ENCODE results near the gene CD59.

Gene CD59

GRCh38 chr11:33704240-33705002, 31.8 kb downstream of the CD59 start:
- H3K9me3 ChIP-seq (ENCODE audit: control insufficient read depth in 2 of 2, low read length in 2 of 2): no peaks in the 10 kb centered on the region
- H3K4me1 ChIP-seq (ENCODE audit: control insufficient read depth in 2 of 2, insufficient read depth in 2 of 2, low read length in 2 of 2): peaks cover 30 to 42% of the 10 kb centered on the region in 2 donors
- peaks cover 14% of the 10 kb centered on the region in 2 donors for H3K36me3 ChIP-seq (ENCODE audit: control insufficient read depth in 2 of 2, insufficient read depth in 2 of 2, low read length in 2 of 2)
- no peak overlapping the region for H3K4me3 ChIP-seq (ENCODE audit: low read length in 2 of 2)
- H3K27me3 ChIP-seq (ENCODE audit: control insufficient read depth in 2 of 2, insufficient read depth in 2 of 2, low read length in 2 of 2): no peaks in the 10 kb centered on the region
- no peak overlapping the region for H3K9ac ChIP-seq (ENCODE audit: low read depth in 1 of 2, low read length in 2 of 2)
- peak overlapping the region; percentile 84 to 90 for H3K27ac ChIP-seq (ENCODE audit: low read depth in 2 of 2, low read length in 2 of 2)

- peaks cover 7 to 8% of the 10 kb centered on the region in 2 donors for H3K36me3 ChIP-seq (ENCODE audit: control insufficient read depth in 2 of 2, insufficient read depth in 2 of 2, low read length in 2 of 2)
- peak overlapping the region in 1 of 2 donors; percentile 49 for H3K9ac ChIP-seq (ENCODE audit: low read depth in 1 of 2, low read length in 2 of 2)
- H3K9me3 ChIP-seq (ENCODE audit: control insufficient read depth in 2 of 2, low read length in 2 of 2): no peaks in the 10 kb centered on the region
- H3K4me1 ChIP-seq (ENCODE audit: control insufficient read depth in 2 of 2, insufficient read depth in 2 of 2, low read length in 2 of 2): peaks cover 32 to 45% of the 10 kb centered on the region in 2 donors
- peak overlapping the region; percentile 84 to 90 for H3K27ac ChIP-seq (ENCODE audit: low read depth in 2 of 2, low read length in 2 of 2)
- H3K27me3 ChIP-seq (ENCODE audit: control insufficient read depth in 2 of 2, insufficient read depth in 2 of 2, low read length in 2 of 2): no peaks in the 10 kb centered on the region
- no peak overlapping the region for H3K4me3 ChIP-seq (ENCODE audit: low read length in 2 of 2)
Measured at GRCh38 chr11:33703788-33704187, 32.4 kb downstream of the CD59 start.

- Histone ChIP-seq H3K27ac (ENCODE audit: low read depth in 2 of 2, low read length in 2 of 2) (peak overlapping the region; percentile 84 to 90), H3K9ac (ENCODE audit: low read depth in 1 of 2, low read length in 2 of 2) (peak overlapping the region; percentile 1 to 66), H3K4me3 (ENCODE audit: low read length in 2 of 2) (peak overlapping the region in 1 of 2 donors; percentile 40), H3K9me3 (ENCODE audit: control insufficient read depth in 2 of 2, low read length in 2 of 2) (no peaks in the 10 kb centered on the region), H3K27me3 (ENCODE audit: control insufficient read depth in 2 of 2, insufficient read depth in 2 of 2, low read length in 2 of 2) (no peaks in the 10 kb centered on the region), H3K36me3 (ENCODE audit: control insufficient read depth in 2 of 2, insufficient read depth in 2 of 2, low read length in 2 of 2) (peaks cover 3 to 4% of the 10 kb centered on the region in 2 donors), H3K4me1 (ENCODE audit: control insufficient read depth in 2 of 2, insufficient read depth in 2 of 2, low read length in 2 of 2) (peaks cover 32 to 45% of the 10 kb centered on the region in 2 donors)
Measured at GRCh38 chr11:33703234-33703633, 33.0 kb downstream of the CD59 start.

GRCh38 chr11:33701302-33702230, 34.7 kb downstream of the CD59 start:
- Histone ChIP-seq H3K4me1 (ENCODE audit: control insufficient read depth in 2 of 2, insufficient read depth in 2 of 2, low read length in 2 of 2) (peaks cover 32 to 45% of the 10 kb centered on the region in 2 donors), H3K9ac (ENCODE audit: low read depth in 1 of 2, low read length in 2 of 2) (peak overlapping the region; percentile 76 to 78), H3K27ac (ENCODE audit: low read depth in 2 of 2, low read length in 2 of 2) (peak overlapping the region; percentile 76 to 90), H3K36me3 (ENCODE audit: control insufficient read depth in 2 of 2, insufficient read depth in 2 of 2, low read length in 2 of 2) (peaks cover 0 to 2% of the 10 kb centered on the region in 2 donors), H3K4me3 (ENCODE audit: low read length in 2 of 2) (peak overlapping the region; percentile 73 to 74), H3K9me3 (ENCODE audit: control insufficient read depth in 2 of 2, low read length in 2 of 2) (no peaks in the 10 kb centered on the region), H3K27me3 (ENCODE audit: control insufficient read depth in 2 of 2, insufficient read depth in 2 of 2, low read length in 2 of 2) (no peaks in the 10 kb centered on the region)

- Histone ChIP-seq H3K27ac (ENCODE audit: low read depth in 2 of 2, low read length in 2 of 2) (peak within 1 kb of the TSS; percentile 76 to 90), H3K9me3 (ENCODE audit: control insufficient read depth in 2 of 2, low read length in 2 of 2) (no peaks in the 10 kb centered on the region), H3K36me3 (ENCODE audit: control insufficient read depth in 2 of 2, insufficient read depth in 2 of 2, low read length in 2 of 2) (no peaks in the 10 kb centered on the region), H3K4me1 (ENCODE audit: control insufficient read depth in 2 of 2, insufficient read depth in 2 of 2, low read length in 2 of 2) (peaks cover 32 to 45% of the 10 kb centered on the region in 2 donors), H3K27me3 (ENCODE audit: control insufficient read depth in 2 of 2, insufficient read depth in 2 of 2, low read length in 2 of 2) (no peaks in the 10 kb centered on the region), H3K4me3 (ENCODE audit: low read length in 2 of 2) (peak within 1 kb of the TSS; percentile 73 to 74), H3K9ac (ENCODE audit: low read depth in 1 of 2, low read length in 2 of 2) (peak within 1 kb of the TSS; percentile 76 to 78)
Measured at GRCh38 chr11:33700502-33701271, 35.5 kb downstream of the CD59 start, which contains the start of gene C11orf91. TSS of gene C11orf91 (minus strand) at chr11:33700826. CDS start at chr11:33700740, 86 bp downstream.

GRCh38 chr11:33700063-33700501, 36.1 kb downstream of the CD59 start:
- Histone ChIP-seq H3K9ac (ENCODE audit: low read depth in 1 of 2, low read length in 2 of 2) (peak overlapping the region; percentile 18 to 36), H3K27me3 (ENCODE audit: control insufficient read depth in 2 of 2, insufficient read depth in 2 of 2, low read length in 2 of 2) (no peaks in the 10 kb centered on the region), H3K4me3 (ENCODE audit: low read length in 2 of 2) (peak overlapping the region; percentile 32 to 48), H3K27ac (ENCODE audit: low read depth in 2 of 2, low read length in 2 of 2) (peak overlapping the region; percentile 76 to 77), H3K36me3 (ENCODE audit: control insufficient read depth in 2 of 2, insufficient read depth in 2 of 2, low read length in 2 of 2) (no peaks in the 10 kb centered on the region), H3K4me1 (ENCODE audit: control insufficient read depth in 2 of 2, insufficient read depth in 2 of 2, low read length in 2 of 2) (peaks cover 32 to 45% of the 10 kb centered on the region in 2 donors), H3K9me3 (ENCODE audit: control insufficient read depth in 2 of 2, low read length in 2 of 2) (no peaks in the 10 kb centered on the region)

GRCh38 chr11:33699515-33700062, 36.6 kb downstream of the CD59 start:
- Histone ChIP-seq H3K4me3 (ENCODE audit: low read length in 2 of 2) (peak overlapping the region in 1 of 2 donors; percentile 48), H3K27ac (ENCODE audit: low read depth in 2 of 2, low read length in 2 of 2) (peak overlapping the region; percentile 76 to 77), H3K9me3 (ENCODE audit: control insufficient read depth in 2 of 2, low read length in 2 of 2) (no peaks in the 10 kb centered on the region), H3K4me1 (ENCODE audit: control insufficient read depth in 2 of 2, insufficient read depth in 2 of 2, low read length in 2 of 2) (peaks cover 32 to 45% of the 10 kb centered on the region in 2 donors), H3K27me3 (ENCODE audit: control insufficient read depth in 2 of 2, insufficient read depth in 2 of 2, low read length in 2 of 2) (no peaks in the 10 kb centered on the region), H3K36me3 (ENCODE audit: control insufficient read depth in 2 of 2, insufficient read depth in 2 of 2, low read length in 2 of 2) (no peaks in the 10 kb centered on the region), H3K9ac (ENCODE audit: low read depth in 1 of 2, low read length in 2 of 2) (peak overlapping the region in 1 of 2 donors; percentile 36)

GRCh38 chr11:33698921-33699320, 37.3 kb downstream of the CD59 start:
- Histone ChIP-seq H3K9me3 (ENCODE audit: control insufficient read depth in 2 of 2, low read length in 2 of 2) (no peaks in the 10 kb centered on the region), H3K4me1 (ENCODE audit: control insufficient read depth in 2 of 2, insufficient read depth in 2 of 2, low read length in 2 of 2) (peaks cover 28 to 41% of the 10 kb centered on the region in 2 donors)

GRCh38 chr11:33697997-33698396, 38.2 kb downstream of the CD59 start:
- Histone ChIP-seq H3K27me3 (ENCODE audit: control insufficient read depth in 2 of 2, insufficient read depth in 2 of 2, low read length in 2 of 2) (no peaks in the 10 kb centered on the region), H3K36me3 (ENCODE audit: control insufficient read depth in 2 of 2, insufficient read depth in 2 of 2, low read length in 2 of 2) (no peaks in the 10 kb centered on the region), H3K4me1 (ENCODE audit: control insufficient read depth in 2 of 2, insufficient read depth in 2 of 2, low read length in 2 of 2) (peaks cover 24 to 34% of the 10 kb centered on the region in 2 donors), H3K9me3 (ENCODE audit: control insufficient read depth in 2 of 2, low read length in 2 of 2) (no peaks in the 10 kb centered on the region), H3K4me3 (ENCODE audit: low read length in 2 of 2) (no peak overlapping the region), H3K9ac (ENCODE audit: low read depth in 1 of 2, low read length in 2 of 2) (no peak overlapping the region), H3K27ac (ENCODE audit: low read depth in 2 of 2, low read length in 2 of 2) (no peak overlapping the region)

More at GRCh38 chr11:33698921-33699320, 37.3 kb downstream of the CD59 start:
- H3K4me3 ChIP-seq (ENCODE audit: low read length in 2 of 2): no peak overlapping the region
- H3K27ac ChIP-seq (ENCODE audit: low read depth in 2 of 2, low read length in 2 of 2): peak overlapping the region in 1 of 2 donors; percentile 19
- H3K36me3 ChIP-seq (ENCODE audit: control insufficient read depth in 2 of 2, insufficient read depth in 2 of 2, low read length in 2 of 2): no peaks in the 10 kb centered on the region
- no peak overlapping the region for H3K9ac ChIP-seq (ENCODE audit: low read depth in 1 of 2, low read length in 2 of 2)
- H3K27me3 ChIP-seq (ENCODE audit: control insufficient read depth in 2 of 2, insufficient read depth in 2 of 2, low read length in 2 of 2): no peaks in the 10 kb centered on the region

Measured in mucosa of rectum (tissue), 2 donors.